Measurements from ENCODE around the gene ALDH3B1. TPM values are rescaled to one million over a fixed set of nuclear protein-coding genes. Genes with fewer than 3 reads are reported as not detected.

Gene ALDH3B1
- total and polyA plus RNA-seq, 7 donors, result 0.83 to 3.3 (median 1.8) TPM

- intact Hi-C loops (cut with DNase I), result no loop called here
- H3K9me3 ChIP-seq, result no peaks in the 10 kb centered on the region
- H3K4me3 ChIP-seq, result no peak overlapping the region
- no peaks in the 10 kb centered on the region for H3K36me3 ChIP-seq (ENCODE audit: insufficient read depth in 1 of 2, low read depth in 1 of 2)
- no peaks in the 10 kb centered on the region for H3K27me3 ChIP-seq (ENCODE audit: insufficient read depth in 3 of 3, low read length in 2 of 3)
- ATAC-seq (no peak), DNase-seq (no peak)
- WGBS, 3 donors, result 82 to 92% (median 88%) methylated on average over 18 of the region's 18 CpGs
- H3K4me1 ChIP-seq, result no peaks in the 10 kb centered on the region
- H3K27ac ChIP-seq, result no peak overlapping the region
- TF ChIP-seq CTCF (IDR thresholded peaks at IDR 0.05), result no peak
Measured at GRCh38 chr11:68018730-68019190, 8.6 kb downstream of the ALDH3B1 start.

DNA sequence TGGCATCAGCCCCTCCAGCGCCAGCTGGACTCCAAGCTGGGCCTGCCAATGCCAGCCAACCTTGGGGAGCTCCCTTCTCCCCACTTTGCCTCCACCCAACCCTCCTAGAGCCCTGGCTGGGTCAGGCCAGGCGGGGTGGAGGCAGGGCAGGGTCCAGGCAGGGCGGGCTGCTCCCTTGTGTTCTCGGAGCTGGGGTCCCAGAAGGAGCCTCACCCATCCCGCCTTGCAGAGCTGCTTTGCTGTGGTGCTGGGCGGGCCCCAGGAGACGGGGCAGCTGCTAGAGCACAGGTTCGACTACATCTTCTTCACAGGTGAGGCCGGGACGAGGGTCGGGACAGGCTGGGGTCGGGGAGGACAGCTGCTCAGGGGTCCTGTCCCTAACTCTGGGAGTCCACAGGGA lies 9.4 kb downstream of the ALDH3B1 start:
- DNase-seq (no peak), ATAC-seq (no peak)
- Histone ChIP-seq H3K9me3 (no peaks in the 10 kb centered on the region), H3K36me3 (ENCODE audit: insufficient read depth in 1 of 2, low read depth in 1 of 2) (peaks cover 0 to 3% of the 10 kb centered on the region in 2 donors), H3K4me3 (no peak overlapping the region), H3K27ac (no peak overlapping the region), H3K4me1 (no peaks in the 10 kb centered on the region), H3K27me3 (ENCODE audit: insufficient read depth in 3 of 3, low read length in 2 of 3) (no peaks in the 10 kb centered on the region)
- intact Hi-C loops (cut with DNase I), result no loop called here
- TF ChIP-seq CTCF (IDR thresholded peaks at IDR 0.05), result no peak
- WGBS, 3 donors, result 86 to 90% (median 89%) methylated on average over 11 to 12 of the region's 12 CpGs

DNA sequence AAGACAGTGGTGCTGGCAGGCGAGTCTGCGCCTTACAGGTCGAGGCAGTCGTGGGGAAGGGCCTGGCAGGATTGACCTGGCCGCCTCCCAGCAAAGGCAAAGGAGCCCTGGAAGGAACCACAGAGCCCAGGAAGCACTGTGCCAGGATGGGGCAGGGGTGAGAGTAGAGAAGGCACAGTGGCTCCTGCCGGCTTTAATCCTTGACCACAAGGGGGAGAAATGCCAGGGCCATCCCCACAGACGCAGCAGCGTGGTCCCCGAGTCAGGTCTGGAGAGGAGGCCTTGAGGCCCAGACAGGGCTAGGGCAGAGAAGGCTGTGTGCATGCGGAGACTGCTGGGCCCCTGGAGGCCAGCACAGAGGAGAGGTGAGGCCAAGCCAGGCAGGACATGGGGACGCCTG lies 10.4 kb downstream of the ALDH3B1 start:
- 43 to 60% (median 53%) methylated on average over 11 of the region's 11 CpGs for WGBS, 3 donors
- Histone ChIP-seq H3K9me3 (no peaks in the 10 kb centered on the region), H3K36me3 (ENCODE audit: insufficient read depth in 1 of 2, low read depth in 1 of 2) (peaks cover 0 to 9% of the 10 kb centered on the region in 2 donors), H3K4me1 (no peaks in the 10 kb centered on the region), H3K4me3 (no peak overlapping the region), H3K27me3 (ENCODE audit: insufficient read depth in 3 of 3, low read length in 2 of 3) (no peaks in the 10 kb centered on the region), H3K27ac (no peak overlapping the region)
- ATAC-seq (no peak), DNase-seq (no peak)
- intact Hi-C loops (cut with DNase I), result no loop called here
- TF ChIP-seq CTCF (IDR thresholded peaks at IDR 0.05), result no peak

GRCh38 chr11:68021167-68021787 lies 11.2 kb downstream of the ALDH3B1 start:
- H3K27me3 ChIP-seq (ENCODE audit: insufficient read depth in 3 of 3, low read length in 2 of 3), result no peaks in the 10 kb centered on the region
- H3K36me3 ChIP-seq (ENCODE audit: insufficient read depth in 1 of 2, low read depth in 1 of 2), result peaks cover 0 to 9% of the 10 kb centered on the region in 2 donors
- no peaks in the 10 kb centered on the region for H3K4me1 ChIP-seq
- intact Hi-C loops (cut with DNase I), result no loop called here
- H3K4me3 ChIP-seq, result no peak overlapping the region
- no peak overlapping the region for H3K27ac ChIP-seq
- ATAC-seq, result peak; percentile 53 to 63 (median 60)
- no peak for DNase-seq
- 43 to 57% (median 56%) methylated on average over 25 to 27 of the region's 27 CpGs for WGBS, 3 donors
- H3K9me3 ChIP-seq, result no peaks in the 10 kb centered on the region
- peak; percentile 9 for TF ChIP-seq CTCF (IDR thresholded peaks at IDR 0.05)

DNA sequence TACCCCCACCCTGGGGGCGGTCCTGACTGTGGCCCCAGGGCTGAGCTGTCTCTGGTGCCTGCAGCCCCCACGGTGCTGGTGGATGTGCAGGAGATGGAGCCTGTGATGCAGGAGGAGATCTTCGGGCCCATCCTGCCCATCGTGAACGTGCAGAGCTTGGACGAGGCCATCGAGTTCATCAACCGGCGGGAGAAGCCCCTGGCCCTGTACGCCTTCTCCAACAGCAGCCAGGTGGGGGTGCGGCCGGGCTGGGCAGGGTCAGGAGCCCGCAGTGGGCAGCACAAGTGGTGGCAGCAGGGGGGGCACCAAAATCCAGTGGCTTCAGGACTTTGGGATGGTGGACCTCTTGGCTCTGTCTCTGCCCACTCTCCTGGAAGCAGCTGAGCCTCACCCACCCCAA lies 12.4 kb downstream of the ALDH3B1 start:
- H3K27me3 ChIP-seq (ENCODE audit: insufficient read depth in 3 of 3, low read length in 2 of 3), result no peaks in the 10 kb centered on the region
- ATAC-seq, result no peak
- DNase-seq, result no peak
- H3K27ac ChIP-seq, result no peak overlapping the region
- peaks cover 0 to 9% of the 10 kb centered on the region in 2 donors for H3K36me3 ChIP-seq (ENCODE audit: insufficient read depth in 1 of 2, low read depth in 1 of 2)
- H3K9me3 ChIP-seq, result no peaks in the 10 kb centered on the region
- WGBS, 3 donors, result 86 to 90% (median 88%) methylated on average over 13 of the region's 13 CpGs
- H3K4me3 ChIP-seq, result no peak overlapping the region
- no peak for TF ChIP-seq CTCF (IDR thresholded peaks at IDR 0.05)
- intact Hi-C loops (cut with DNase I), result no loop called here
- H3K4me1 ChIP-seq, result no peaks in the 10 kb centered on the region
